NCI-H774 (cell line): ENCODE measurements around the gene MPND.
A peak's percentile ranks its signal among the peaks of the same experiment; 100 is the strongest.

Experiments used
- DNase-seq: peaks from one replicate; lab custom pipeline; 2025; lab: John Stamatoyannopoulos, UW

Gene MPND

DNA sequence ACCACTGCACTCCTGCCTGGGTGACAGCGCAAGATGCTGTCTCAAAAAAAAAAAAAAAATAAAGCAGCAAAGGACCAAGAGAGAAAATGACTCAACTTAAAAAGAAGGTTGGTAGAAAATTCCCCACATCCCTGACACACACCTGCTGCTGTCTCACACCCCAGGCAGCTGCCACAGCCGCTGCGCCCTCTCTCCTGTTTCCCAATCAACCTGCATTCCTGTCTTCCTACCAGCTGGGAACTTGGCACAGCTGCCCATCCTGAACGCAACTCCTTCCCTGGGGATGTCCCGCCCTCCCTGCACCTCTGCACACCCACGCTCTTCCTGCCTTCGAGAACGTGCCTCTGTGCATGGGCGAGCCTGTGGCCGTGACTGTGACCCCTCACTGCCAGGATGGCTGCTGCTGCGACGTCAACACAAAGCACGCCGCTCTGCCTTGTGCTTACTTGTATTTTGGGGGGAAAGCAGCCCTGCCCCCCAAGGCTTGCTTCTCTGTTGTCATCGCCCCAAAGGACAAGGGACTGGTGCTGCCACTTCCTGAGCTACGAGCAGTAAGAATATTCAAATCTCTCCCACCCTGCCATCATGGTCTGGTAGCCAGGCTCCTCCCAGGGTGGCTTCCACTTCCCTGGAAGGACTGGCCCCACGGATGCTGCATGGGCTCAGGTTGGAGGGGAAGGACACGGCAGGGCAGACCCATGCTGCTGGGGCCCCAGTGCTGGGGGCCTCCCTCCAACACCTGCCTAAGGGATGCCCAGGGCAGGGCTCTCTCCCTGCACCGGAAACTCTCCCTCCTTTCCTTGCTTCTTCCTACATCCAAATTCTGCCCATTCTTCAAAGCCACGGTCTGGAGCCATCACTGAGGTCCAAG lies 36.3 kb downstream of the MPND start:
- DNase-seq, result no peak

- DNase-seq, result no peak
These were observed 36.9 kb downstream of the MPND start for GRCh38 chr19:4380254-4380727.

DNA sequence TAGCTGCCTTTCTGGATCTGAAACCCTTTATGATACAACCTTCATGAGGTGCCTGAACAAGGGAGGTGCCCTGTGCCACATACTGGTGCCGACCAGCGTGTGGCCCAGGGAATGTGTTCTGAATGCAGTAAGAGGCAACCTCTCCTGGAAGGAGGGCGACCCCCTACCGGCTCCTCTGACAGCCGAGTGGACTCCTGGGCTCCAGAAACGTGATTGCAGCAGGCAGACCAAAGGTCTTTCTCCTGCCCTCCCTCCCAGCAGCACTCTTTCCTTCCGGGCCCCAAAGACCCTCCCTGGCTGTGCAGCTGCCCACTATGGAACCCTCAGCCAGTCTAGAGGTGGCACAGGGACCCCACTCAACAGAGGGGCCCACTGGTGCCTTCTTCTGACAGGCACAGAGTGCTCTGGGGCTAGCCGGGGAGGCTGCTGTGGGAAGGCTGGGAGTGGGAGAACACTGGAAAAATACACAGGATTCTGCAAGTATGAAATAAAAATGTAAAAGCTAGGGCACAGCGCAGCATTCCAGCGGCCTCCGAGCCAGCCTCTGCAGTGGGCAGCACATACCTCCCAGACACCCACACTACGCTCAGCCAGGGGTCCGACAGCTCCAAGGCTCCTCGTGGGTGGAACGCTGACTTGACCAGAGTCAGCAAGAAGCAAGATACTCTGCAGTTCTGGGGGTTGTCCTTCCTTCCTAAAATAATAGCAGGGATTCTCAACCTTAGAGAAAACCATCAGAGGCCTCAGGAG lies 42.1 kb downstream of the MPND start:
- no peak for DNase-seq

DNA sequence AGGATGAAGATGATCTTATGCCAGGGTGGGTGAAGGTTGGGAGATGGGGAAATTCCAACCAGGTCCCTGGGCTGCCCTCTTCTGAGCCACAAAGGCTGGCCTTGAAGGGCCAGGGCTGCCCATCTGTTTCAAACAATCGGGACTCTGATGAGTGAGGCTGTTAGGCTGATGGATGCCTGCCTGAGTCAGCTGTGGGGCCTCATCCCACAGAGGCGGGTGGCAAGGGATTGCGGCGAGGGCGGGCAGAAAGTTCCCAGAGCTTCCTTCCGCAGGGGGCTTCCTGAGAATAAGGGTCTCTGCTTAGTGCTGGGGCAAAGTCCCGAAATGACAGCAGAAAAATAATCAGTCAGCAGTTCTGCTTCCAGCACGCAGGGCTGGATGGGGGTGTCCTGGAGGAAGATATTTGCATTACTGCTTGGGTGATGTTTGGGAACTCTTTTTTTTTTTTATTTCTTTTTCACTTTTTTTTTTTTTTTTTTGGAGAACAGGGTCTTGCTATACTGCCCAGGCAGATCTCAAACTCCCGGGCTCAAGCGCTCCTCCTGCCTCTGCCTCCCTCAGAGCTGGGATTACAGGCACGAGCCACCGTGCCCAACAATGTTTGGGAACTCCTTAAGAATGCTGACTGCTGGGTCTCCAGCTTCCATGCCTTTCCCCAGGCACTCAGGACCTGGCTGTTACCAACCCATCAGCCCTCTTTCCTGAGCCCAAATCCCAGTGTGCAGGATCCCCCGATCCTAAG lies 42.9 kb downstream of the MPND start:
- DNase-seq, result no peak

GRCh38 chr19:4388337-4389063 lies 45.1 kb downstream of the MPND start:
- no peak for DNase-seq

GRCh38 chr19:4389064-4389375 lies 45.7 kb downstream of the MPND start:
- DNase-seq, result no peak

DNA sequence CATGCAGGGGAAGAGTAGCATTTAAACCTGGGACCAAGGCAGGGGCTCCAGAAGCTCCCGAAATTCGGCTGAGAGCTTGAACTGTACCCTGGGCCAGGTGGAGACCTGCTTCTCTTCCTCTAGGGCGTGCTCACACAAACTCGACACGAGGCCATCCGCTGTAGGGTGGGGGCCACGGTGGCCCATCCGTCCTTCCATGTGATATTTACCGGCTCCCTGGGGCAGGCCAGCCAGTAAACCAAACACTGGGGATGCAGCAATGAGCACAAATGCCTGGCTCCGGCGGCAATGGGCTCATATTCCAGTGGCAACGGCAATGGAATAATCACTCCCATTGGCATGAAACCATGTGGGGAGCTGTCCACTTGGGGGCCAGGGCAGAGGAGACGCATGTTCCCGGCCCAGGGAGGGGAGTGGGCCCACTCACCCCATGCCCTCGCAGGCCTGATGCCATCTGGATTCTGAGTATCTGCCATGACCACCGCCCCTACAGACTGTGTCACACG lies 46.2 kb downstream of the MPND start:
- DNase-seq, result no peak

DNA sequence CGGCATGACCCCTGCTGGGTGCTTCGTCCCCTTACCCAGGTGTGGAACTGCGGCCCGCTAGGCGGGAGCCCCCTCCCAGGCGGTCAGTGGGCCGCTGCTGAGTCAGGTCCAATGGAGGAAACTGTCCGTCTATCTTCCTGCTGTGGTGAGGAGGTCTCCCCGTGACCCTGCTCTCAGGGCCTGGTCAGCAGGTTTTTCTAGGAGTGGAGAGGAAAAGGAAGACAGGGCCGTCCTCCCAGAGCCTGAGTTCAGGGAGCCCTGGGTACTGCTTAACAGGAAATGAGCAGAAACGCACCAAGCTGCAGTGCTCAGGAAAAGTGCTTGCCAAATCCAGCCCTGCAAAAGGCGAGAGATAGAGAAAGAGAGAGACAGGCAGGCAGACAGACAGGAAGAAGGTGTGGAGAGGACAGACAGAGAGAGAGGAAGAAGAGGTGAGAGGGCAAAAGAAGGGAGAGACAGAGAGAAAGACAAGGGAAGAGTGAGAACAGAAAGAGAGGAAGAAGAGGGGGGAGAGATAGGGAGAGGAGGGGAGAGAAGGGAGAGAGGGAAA lies 46.7 kb downstream of the MPND start:
- DNase-seq, result no peak

- DNase-seq, result no peak
These were observed 47.4 kb downstream of the MPND start for GRCh38 chr19:4390567-4391305.

- DNase-seq, result no peak
These were observed 47.9 kb downstream of the MPND start for GRCh38 chr19:4391306-4391693.

GRCh38 chr19:4391701-4392483 lies 48.5 kb downstream of the MPND start:
- no peak for DNase-seq

DNA sequence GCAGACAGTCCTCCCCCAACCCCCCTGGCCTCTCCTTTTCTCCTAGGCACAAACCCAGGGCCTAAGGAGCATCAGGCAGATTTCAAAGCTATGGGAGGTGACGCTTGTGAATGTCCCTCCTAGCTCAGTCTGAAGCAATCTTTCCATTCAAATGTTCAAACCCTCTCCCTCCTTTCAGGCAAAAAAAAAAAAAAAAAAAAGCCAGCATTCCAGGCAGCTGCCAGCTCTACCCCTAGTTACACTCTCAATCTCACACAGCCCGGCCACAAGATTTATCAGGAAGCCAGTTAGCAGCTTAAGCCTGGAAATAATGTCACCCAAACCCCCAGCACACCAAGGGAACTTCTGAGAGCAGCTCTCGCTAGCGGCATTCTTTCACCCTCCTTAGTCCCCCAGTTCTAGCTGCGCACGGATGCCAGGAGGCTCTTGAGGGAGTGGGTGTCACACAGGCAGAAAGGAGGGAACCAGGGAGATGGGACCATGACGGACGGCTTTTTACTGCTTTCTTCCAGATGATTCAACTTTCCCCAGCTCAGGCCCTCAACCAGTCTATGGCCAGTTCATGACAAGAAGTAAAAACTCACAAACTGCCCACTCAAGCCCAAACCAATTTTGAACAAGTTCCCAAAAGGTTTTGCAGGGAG lies 50.7 kb downstream of the MPND start:
- no peak for DNase-seq

DNA sequence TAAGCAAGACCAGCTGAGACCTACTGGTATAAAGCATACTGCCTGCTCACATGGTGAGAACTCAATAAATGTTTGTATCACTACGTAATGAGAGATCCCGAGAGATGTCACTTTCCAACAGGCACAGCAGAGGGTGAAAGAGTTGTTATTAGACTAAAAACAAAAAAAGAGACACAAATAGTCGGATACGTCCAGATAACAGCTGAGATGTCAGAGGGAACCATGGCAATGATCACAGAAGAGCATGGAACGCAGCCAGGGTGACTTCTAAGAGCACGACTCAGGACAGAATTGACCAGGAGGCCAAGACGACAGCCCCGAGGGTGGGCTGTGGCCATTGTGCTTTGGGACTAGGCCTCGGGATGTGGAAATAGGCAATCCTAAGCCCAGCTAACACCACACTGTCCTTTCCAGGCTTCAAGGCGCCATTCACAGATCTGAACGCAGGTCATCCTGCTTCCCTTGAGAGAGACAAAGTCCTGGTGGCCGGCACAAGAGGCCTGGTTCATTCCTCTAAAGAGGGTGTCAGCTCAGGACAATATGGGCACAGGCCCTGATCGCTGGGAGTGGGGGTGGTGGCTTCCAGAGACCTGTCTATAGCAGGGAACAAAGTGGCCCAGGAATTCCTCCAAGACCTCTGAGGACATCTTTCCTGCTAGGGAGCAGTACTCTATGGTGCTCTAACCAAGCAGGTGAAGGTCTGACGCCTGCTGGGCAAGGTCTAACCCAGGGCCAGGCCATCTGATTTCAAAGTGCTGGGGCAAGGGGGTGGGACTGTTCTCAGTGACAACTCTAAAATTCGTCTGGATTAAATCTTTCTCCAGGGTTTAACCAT lies 53.8 kb downstream of the MPND start:
- DNase-seq, result no peak

GRCh38 chr19:4399812-4400134 lies 56.4 kb downstream of the MPND start:
- no peak for DNase-seq

DNA sequence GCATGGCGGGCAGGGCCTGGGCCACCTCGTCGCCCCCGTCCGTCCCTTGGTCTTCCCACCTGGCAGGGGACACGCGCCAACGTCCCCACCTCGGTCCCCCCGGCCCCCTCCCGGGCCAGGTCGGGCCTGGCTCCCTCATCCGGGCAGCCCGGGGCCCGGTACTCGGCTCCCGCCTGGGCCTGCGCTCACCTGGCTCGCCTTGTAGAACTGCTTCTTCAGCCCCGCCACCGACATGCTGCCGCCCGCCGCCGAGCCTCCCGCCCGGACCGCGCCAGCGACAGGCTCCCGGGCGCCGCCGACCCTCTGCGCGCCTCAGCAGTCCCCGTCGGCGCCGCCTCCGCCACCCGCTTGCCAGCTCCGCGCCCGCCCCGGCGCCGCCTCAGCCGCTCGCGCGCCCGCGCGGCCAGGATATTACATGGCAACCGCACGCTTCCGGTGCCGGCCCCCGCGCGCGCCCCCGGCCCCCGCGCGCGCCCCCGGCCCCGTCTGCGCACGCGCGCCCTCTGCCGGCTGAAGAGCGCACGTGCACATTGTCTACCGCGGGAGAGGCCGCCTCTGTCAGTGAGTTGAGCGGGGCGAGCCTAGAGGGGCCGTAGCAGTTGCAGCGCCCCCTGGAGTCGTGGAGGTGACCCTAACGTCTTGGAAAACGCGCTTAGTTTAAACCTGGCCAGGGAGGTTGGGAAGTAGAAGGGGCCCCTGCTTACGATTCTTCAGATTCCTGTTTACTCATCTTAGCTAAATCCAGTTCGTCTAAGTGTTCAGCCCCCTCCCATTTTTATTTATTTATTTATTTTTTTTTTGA lies 57.0 kb downstream of the MPND start, which contains the start of gene SH3GL1:
Gene SH3GL1, minus strand, starts transcription at position 413 of the 802 bp plus-strand sequence. Its CDS starts 179 bp downstream, at position 234.
- peak; percentile 89 for DNase-seq

DNA sequence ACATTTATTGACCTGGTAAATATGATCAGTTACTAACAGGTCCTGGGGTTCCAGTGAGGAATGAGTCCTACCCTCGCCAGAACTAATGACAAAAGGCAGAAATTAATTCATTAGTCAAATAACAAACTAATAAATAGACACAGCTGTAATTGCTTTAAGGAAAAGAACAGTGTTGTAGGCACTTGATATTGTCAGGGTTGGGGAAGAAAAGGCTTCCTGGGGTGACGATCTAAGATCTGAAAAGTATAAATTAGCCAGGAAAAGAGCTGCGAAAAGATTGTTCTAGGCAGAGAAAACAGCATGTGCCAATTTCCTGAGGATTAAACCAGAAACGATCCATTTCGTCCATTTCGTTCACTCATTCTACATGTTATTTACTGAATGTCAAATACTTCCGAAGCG lies 58.4 kb downstream of the MPND start:
- DNase-seq, result no peak

GRCh38 chr19:4402171-4403004 lies 59.0 kb downstream of the MPND start, which contains the start of gene CHAF1A:
Gene CHAF1A, plus strand, starts transcription at chr19:4402640. Its CDS starts 123 bp downstream, at chr19:4402763.
- peak; percentile 99 for DNase-seq
